Measurements from ENCODE around the gene WDR38.

WDR38 gene

DNA sequence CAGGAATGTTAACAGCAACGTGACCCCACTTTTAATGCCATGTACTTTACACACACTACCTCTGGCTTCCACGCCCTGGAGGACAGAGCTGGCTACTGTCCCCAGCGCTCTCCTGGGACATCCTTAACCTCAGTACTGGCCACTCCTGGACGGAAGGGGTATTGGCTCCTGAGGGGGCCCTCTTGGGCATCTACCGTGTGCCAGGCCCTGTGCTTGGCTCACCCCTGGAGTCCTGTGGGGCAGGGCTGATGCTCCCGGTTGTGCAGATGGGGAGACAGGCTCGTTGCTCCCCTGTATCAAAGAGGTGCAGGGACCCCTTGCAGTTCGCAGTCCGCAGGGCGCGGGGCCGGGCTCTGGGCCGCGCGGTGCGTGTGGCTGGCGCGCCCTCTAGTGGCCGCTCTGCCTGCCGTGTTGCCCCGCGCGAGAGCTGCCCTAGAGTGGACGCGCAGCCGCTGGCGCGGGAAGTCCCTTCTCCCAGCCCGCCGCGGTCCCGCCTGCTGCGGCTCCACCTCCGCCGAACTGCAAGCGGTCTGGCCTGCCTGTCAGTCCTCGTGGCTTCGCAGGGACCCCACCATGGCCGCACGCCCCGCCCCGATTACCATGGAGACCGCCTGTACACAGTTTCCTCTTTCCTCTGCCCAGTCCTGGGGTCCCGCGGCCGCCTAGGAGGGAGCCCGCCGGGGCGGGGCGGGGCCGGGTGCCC, at the start of gene WDR38:
Gene WDR38 (plus strand): TSS at position 632 of the 703 bp plus-strand sequence. CDS start 72 bp downstream, outside the sequence.
- peak; percentile 93 for DNase-seq

DNA sequence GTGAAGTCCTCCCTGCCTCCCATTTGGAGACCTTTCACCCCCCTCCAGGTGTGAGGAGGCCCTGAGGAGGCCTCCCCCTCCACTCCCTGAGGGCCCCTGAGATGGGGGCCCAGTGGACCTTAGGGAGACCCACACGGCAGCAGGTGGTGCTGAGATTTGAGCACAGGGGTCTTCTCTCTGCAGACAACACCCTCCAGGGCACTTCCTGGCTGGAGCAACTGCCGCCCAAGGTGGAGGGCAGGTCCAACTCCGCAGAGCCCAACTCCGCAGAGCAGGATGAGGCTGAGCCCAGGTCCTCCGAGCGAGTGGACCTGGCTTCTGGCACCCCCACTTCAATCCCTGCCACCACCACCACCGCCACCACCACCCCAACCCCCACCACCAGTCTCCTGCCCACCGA, 49.3 kb upstream of the WDR38 start:
- DNase-seq, result no peak

GRCh38 chr9:124805186-124805585, 48.1 kb upstream of the WDR38 start:
- no peak for DNase-seq

DNA sequence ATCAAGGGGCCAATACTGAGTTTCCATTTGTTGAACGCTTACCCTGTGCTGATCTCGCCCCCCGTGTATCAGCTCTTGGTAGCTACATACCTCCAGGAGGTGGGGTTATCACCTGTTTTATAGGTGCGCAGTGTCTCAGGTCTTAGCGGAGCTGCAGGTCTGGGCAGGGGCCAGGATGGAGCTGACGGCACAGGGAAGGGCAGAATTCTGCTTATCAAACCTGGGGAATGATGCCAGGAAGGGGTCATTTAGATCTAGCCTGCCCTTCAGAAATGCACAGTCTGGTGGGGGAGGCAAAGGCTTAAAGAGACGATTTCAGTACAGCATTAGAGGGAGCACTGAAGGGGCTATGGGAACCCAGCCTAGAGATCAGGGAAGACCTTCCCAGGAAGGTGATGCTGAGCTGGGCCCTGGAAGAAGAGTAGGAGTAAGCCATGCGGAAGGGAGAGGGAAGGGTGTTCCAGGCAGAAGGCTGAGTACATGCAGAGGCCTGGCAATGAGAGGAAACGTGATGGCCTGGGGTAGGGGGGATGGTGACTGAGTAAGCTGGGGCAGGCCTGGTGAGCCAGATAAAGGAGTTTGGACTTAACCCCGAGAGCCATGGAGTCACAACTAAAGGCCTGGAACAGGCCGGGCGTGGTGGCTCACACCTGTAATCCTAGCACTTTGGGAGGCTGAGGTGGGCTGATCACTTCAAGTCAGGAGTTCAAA, 44.9 kb upstream of the WDR38 start:
- DNase-seq, result no peak

- DNase-seq, result no peak
These were observed 44.0 kb upstream of the WDR38 start for GRCh38 chr9:124809211-124809610.

GRCh38 chr9:124809741-124810500, 43.3 kb upstream of the WDR38 start:
- no peak for DNase-seq

DNA sequence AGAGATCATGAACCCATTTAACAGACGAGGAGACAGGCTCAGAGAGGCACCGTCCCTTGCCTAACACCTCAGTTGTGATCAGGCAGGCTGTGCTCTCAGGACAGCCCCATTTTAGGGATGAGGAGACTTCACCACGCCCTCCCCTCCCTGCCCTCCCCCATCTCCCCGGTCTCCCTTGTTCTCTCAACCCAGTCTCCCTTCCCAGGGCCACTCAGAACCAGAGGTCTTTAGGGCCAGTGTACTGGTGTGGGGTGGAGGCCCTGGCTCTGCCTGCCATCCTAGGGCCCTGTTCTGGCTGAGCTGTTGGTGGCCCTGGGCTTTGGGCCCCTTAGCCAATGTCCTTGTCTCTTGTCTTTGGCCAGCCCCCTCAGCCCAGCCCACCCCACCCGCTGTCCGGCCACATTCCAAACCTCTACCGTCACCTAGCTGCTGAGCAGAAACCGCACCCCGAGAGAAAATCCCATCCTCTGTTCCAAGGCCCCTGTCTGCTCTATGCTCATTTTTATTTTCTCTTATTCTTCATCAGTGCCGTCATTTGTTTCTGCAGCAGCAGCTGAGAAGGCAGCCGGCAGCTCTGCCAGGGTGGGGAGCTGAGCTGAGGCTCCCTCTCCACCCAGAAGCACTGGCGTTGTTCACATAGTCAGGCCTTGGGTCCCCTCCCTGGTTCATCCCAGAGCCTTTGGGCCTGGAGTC, 42.5 kb upstream of the WDR38 start:
- no peak for DNase-seq

GRCh38 chr9:124812441-124812876, 40.8 kb upstream of the WDR38 start:
- no peak for DNase-seq

DNA sequence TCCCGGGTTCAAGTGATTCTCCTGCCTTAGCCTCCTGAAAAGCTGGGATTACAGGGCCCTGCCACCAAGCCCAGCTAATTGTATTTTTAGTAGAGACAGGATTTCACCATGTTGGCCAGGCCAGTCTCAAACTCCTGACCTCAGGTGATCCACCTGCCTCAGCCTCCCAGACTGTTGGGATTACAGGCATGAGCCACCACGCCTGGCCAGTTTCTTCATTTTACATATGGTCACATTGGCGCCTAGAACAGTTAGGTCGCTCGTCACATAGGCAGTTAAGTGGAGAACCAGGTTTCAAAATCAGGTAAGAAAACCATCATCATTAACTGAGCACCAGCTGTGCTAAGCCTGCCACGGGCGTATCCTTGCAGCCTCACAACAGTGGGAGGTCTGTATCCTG, 40.2 kb upstream of the WDR38 start:
- DNase-seq, result no peak

- DNase-seq, result no peak
These were observed 39.6 kb upstream of the WDR38 start for GRCh38 chr9:124813501-124814163.

- DNase-seq, result no peak
These were observed 39.1 kb upstream of the WDR38 start for GRCh38 chr9:124814164-124814535.

- no peak for DNase-seq
These were observed 37.7 kb upstream of the WDR38 start for GRCh38 chr9:124815601-124816000.

- no peak for DNase-seq
These were observed 34.6 kb upstream of the WDR38 start for GRCh38 chr9:124818431-124819281.

DNA sequence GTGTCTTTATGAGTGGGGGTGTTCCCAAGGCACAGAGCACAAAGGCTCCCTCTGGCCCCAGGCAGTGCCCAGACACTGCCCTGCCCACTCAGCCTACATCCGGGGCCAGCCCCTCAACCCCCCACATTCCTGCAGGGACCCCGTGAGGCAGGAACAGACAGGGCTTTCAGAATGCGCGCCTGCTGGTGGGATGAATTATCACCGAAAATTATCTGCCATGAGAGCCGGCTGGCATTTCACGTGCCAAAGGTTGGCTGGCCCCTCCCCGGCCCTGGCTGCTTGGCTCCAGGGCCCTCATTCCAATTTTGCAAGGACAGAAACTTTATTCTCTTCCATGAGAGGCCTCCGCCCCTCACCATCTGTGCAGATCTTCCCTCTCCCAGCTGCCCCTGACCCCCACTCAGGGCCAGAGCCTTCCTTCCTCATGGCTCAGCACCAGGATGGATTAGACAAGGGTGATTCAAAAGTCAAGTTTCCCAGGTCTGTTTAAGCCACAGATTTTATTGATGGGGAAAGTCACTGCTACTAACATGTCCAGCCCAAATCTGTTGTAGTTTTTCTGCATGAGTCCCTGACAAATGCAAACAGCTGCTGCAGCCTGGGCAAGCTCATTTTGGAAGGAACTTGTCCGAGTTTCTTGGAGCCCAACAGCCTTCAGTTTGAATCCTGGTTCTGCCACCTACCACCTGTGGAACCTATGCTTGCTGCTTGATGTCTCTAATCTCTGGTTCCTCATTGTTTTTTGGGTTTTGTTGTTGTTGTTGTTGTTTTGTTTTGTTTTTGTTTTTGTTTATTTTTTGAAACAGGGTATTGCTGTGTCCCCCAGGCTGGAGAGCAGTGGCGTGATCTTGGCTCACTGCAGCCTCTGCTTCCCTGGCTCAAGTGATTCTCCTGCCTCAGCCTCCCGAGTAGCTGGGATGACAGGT, 32.3 kb upstream of the WDR38 start:
- no peak for DNase-seq

DNA sequence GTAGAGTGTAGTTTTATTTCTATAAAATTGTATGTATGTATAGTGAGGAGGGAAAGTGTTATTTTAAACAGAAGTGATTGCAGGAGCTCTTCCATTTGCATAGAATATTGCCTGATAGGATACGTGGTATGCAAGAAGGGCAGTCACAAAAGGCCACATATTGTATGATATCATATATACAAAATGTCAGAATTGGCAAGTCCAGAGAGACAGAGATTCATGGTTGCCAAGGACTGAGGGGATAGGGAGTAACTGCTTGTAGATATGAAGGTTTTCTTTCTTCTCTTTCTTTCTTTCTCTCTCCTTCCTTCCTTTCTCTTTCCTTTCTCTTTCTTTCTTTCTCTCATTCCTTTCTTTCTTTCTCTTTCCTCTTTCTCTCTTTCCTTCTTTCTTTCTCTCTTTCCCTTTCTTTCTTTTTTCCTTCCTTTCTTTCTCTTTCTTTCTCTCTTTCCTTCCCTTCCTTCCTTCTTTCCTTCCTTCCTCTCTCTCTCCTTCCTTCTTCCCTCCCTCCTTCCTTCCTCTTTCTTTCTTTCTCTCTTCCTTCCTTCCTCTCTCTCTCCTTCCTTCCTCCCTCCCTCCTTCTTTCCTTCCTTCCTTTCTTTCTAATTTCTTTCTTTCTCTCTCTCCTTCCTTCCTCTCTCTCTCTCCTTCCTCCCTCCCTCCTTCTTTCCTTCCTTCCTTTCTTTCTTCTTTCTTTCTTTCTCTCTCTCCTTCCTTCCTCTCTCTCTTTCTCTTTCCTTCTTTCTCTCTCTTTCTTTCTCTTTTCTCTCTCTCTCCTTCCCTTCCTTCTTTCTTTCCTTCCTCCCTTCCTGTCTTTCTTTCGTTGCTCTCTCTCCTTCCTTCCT, 24.5 kb upstream of the WDR38 start:
- DNase-seq, result no peak

DNA sequence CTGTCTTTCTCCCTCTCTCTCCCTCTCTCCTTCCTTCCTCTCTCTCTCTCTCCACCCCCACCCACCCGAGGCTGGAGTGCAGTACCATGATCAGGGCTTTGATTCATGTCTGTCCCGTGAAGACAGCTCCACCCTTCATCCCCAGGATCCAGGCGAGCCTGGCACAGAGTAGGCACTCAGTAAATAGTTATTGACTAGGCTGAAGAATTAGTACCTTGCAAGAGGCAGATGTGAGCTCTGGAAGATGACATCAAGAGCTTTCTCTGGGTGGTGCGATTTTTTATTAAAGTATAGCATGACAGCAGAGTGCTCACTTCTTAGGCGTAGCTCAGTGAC, 24.0 kb upstream of the WDR38 start:
- no peak for DNase-seq

- DNase-seq, result no peak
These were observed 22.7 kb upstream of the WDR38 start for GRCh38 chr9:124830593-124830992.

- DNase-seq, result no peak
These were observed 21.5 kb upstream of the WDR38 start for GRCh38 chr9:124831642-124832364.

GRCh38 chr9:124834591-124834990, 18.7 kb upstream of the WDR38 start:
- no peak for DNase-seq
